NT2/D1 (cell line): Measurements from ENCODE around the gene SNX27.
"Not testable (repeated sequence)": the region's sequence is repeated elsewhere in the genome, so short reads cannot be mapped to it uniquely, and the experiment has no call there.

Experiments
- DNase-seq: peaks from one replicate; pipeline ENCODE4 v3.0.0-alpha.2; 2011; ENCODE audit warnings: low read depth, low spot score
- H3K27me3 ChIP-seq: 2 replicates; pipeline ENCODE4 v1.6.0; 2011; ENCODE audit warnings: mild to moderate bottlenecking; ENCODE audit not compliant: insufficient read length, insufficient read depth
- H3K36me3 ChIP-seq: 2 replicates; pipeline ENCODE4 v1.6.1; 2011; ENCODE audit warnings: mild to moderate bottlenecking, low read length, mixed read lengths; ENCODE audit not compliant: insufficient read depth, insufficient read length
- H3K4me1 ChIP-seq: 2 replicates; pipeline ENCODE4 v1.5.1; 2011; ENCODE audit not compliant: insufficient read depth, insufficient read length
- H3K4me3 ChIP-seq: 2 replicates; pipeline ENCODE4 v1.5.1; 2011; ENCODE audit warnings: low read depth; ENCODE audit not compliant: insufficient read length
- H3K9ac ChIP-seq: 2 replicates; pipeline ENCODE4 v1.6.0; 2011; ENCODE audit warnings: low read depth; ENCODE audit not compliant: insufficient read length
- H3K9me3 ChIP-seq: 2 replicates; pipeline ENCODE4 v1.5.1; 2011; ENCODE audit warnings: mild to moderate bottlenecking, low read length; ENCODE audit not compliant: insufficient read depth
- SUZ12 ChIP-seq: IDR thresholded peaks from 2 replicates; pipeline ENCODE4 v1.6.1; 2011; ENCODE audit not compliant: insufficient read length, insufficient read depth; ENCODE audit errors: extremely low read depth
- YY1 ChIP-seq: IDR thresholded peaks from 2 replicates; pipeline ENCODE4 v1.6.1; 2011; ENCODE audit not compliant: insufficient read length, insufficient read depth
- ZNF274 ChIP-seq: IDR thresholded peaks from 2 replicates; pipeline ENCODE4 v1.6.1; 2011; ENCODE audit warnings: mild to moderate bottlenecking, low read depth, low read length

The SNX27 gene

DNA sequence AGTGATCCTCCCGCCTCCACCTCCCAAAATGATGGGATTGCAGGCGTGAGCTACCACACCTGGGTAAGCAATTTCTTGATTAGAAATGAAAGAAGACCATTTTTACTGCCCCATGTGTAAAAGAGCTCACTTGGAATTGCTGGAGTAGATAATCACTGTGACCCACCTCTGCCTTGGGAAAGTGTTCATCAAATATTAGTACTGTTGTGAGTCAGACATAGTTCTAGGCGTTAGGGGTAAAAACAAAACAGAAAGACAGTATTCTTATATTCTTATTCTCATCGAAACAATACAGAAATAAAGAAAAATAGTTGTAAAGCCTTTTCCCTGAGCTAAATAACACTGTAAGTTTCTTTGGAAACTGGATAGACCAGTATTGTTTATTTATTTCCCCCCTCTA is 68.5 kb downstream of the SNX27 start:
- no peaks in the 10 kb centered on the region for H3K4me1 ChIP-seq
- H3K9ac ChIP-seq, result no peak overlapping the region
- H3K36me3 ChIP-seq, result peaks cover 26% of the 10 kb centered on the region
- no peaks in the 10 kb centered on the region for H3K9me3 ChIP-seq
- TF ChIP-seq YY1 (no peak), SUZ12 (no peak), ZNF274 (no peak)
- DNase-seq, result no peak
- H3K27me3 ChIP-seq, result no peaks in the 10 kb centered on the region
- no peak overlapping the region for H3K4me3 ChIP-seq

DNA sequence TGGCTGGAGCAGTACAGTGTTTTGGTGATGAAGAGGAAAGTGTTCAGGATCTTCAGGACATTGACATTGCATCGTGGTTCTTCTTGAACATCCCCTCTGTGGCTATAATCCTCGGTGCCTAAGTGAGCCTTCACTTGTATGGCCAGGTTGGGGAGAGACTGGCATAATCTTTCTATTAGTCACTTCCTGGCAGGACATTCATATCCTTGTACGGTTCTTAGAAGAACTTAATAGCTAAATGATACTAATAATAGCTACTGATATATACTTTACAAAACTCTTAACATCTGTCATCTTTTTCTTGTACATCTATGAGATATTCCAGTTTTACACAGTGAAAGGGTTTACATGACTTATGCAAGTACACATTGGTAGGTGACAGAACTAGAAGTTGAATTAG is 69.0 kb downstream of the SNX27 start:
- Histone ChIP-seq H3K9me3 (no peaks in the 10 kb centered on the region), H3K36me3 (peaks cover 30% of the 10 kb centered on the region), H3K4me1 (no peaks in the 10 kb centered on the region), H3K4me3 (no peak overlapping the region), H3K9ac (no peak overlapping the region), H3K27me3 (no peaks in the 10 kb centered on the region)
- no peak for DNase-seq
- TF ChIP-seq ZNF274, result no peak

DNA sequence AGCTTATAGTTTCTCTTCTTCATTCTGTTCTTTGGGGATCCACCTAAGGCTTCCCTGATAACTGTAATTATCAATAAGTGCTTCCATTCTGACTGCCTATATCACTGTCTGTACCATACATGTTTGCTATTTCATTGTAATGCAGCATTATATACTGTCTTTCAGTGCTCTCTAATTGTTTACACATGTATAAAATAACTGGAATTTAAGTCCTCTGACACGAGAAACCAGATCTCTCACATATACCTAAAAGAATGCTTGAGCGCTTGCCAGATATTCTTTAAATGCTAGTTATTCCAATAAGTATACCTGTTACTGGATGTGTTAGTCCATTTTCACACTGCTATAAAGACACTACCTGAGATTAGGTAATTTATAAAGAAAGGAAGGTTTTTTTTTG is 70.1 kb downstream of the SNX27 start:
- Histone ChIP-seq H3K4me3 (no peak overlapping the region), H3K36me3 (peaks cover 35% of the 10 kb centered on the region), H3K9me3 (no peaks in the 10 kb centered on the region), H3K4me1 (no peaks in the 10 kb centered on the region), H3K9ac (no peak overlapping the region), H3K27me3 (no peaks in the 10 kb centered on the region)
- TF ChIP-seq SUZ12, result no peak
- no peak for TF ChIP-seq YY1
- TF ChIP-seq ZNF274, result no peak
- DNase-seq, result no peak

DNA sequence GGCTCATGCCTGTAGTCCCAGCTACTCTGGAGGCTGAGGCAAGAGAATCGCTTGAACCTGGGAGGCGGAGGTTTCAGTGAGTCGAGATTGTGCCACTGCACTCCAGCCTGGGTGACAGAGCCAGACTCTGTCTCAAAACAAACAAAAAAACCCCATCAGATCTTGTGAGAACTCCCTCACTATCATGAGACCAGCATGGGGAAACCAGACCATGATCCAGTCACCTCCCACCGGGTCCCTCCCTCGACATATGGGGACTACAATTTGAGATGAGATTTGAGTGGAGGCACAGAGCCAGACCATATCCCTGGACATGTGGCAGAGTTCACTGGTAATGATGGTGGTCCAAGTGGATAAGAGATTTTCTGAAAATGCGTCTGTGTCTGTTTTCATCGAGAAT is 71.1 kb downstream of the SNX27 start:
- not testable (repeated sequence) for DNase-seq, H3K9ac ChIP-seq, H3K27me3 ChIP-seq, H3K9me3 ChIP-seq, H3K4me1 ChIP-seq, H3K4me3 ChIP-seq
- peaks cover 37% of the 10 kb centered on the region for H3K36me3 ChIP-seq

DNA sequence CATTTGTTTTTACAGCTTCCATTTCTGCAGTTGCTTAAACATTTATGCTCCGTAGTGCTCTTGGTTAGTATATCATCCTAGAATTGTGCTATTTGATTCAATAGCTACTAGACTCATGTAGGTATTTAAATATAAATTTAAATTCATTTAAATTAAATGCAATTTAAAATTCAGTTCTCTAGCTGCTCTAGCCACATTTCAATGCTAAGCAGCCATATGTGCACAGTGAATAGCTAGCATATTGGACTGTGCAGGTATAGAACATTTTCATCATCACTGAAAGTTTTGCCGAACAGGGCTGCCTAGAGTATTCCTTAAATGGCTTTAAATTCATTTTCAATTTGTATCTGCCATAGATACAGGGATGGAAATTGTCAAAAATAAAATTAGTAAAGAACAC is 72.3 kb downstream of the SNX27 start:
- Histone ChIP-seq H3K9me3 (no peaks in the 10 kb centered on the region), H3K4me3 (no peak overlapping the region), H3K4me1 (no peaks in the 10 kb centered on the region), H3K36me3 (peaks cover 33% of the 10 kb centered on the region), H3K27me3 (no peaks in the 10 kb centered on the region), H3K9ac (no peak overlapping the region)
- DNase-seq, result no peak
- TF ChIP-seq YY1 (no peak), SUZ12 (no peak), ZNF274 (no peak)

DNA sequence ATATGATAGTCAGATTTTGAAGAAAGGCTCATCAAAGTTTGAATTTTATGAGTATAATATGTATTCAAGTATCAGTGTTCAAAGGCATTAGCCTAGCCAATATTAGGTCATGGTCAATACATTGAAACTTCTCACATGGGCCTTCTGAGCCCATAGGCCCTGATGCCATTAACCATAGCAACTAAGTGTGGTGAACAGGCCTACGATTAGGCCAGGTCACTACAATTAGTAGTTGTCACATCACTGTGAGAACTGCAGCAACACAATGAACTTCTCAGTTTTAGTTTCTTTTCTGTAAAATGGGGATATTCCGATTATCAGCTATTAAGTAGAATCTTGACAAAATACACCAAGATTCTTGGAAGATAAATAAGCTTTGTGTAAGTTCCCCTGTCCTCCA is 74.7 kb downstream of the SNX27 start:
- TF ChIP-seq SUZ12 (no peak), ZNF274 (no peak), YY1 (no peak)
- no peak overlapping the region for H3K4me3 ChIP-seq
- DNase-seq, result no peak
- H3K27me3 ChIP-seq, result no peaks in the 10 kb centered on the region
- no peaks in the 10 kb centered on the region for H3K9me3 ChIP-seq
- H3K4me1 ChIP-seq, result no peaks in the 10 kb centered on the region
- peaks cover 29% of the 10 kb centered on the region for H3K36me3 ChIP-seq
- no peak overlapping the region for H3K9ac ChIP-seq

DNA sequence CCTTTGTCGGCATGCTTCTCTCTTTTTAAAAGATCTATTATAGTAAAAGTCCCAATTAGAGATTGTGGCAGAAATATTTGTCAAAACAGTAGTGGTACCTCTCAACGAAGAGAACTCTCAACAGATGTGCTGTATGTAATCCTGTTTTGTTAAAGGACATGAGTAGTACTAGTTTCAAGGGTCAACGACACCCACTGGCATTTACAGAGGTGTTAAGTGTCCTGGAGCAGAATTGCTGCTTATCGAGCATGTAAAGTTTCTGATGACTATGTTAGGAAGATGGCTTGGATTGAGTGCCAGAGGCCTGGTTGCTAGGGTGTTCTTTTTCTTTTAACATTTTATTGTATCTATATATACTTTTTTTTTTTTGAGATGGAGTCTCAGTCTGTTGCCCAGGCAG is 77.6 kb downstream of the SNX27 start:
- H3K36me3 ChIP-seq, result peaks cover 38% of the 10 kb centered on the region
- H3K27me3 ChIP-seq, result no peaks in the 10 kb centered on the region
- no peaks in the 10 kb centered on the region for H3K9me3 ChIP-seq
- no peak overlapping the region for H3K4me3 ChIP-seq
- DNase-seq, result no peak
- TF ChIP-seq SUZ12 (no peak), YY1 (no peak), ZNF274 (no peak)
- no peak overlapping the region for H3K9ac ChIP-seq
- H3K4me1 ChIP-seq, result no peaks in the 10 kb centered on the region

DNA sequence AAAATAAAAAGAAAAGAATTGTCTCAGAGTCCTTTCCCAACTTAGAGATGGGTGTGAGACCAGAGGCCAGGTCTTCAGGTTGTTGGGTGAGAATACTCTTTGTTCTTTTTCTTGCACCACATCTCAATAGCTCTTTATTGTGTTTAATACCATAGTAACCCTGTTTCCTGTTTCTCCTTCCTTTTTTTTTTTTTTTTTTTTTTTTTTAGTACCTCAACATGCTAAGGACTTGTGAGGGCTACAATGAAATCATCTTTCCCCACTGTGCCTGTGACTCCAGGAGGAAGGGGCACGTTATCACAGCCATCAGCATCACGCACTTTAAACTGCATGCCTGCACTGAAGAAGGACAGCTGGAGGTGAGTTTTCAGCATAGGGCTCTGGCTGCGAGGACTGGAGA is 80.4 kb downstream of the SNX27 start:
- no peaks in the 10 kb centered on the region for H3K27me3 ChIP-seq
- H3K36me3 ChIP-seq, result peaks cover 41% of the 10 kb centered on the region
- H3K4me3 ChIP-seq, result no peak overlapping the region
- H3K9me3 ChIP-seq, result no peaks in the 10 kb centered on the region
- no peaks in the 10 kb centered on the region for H3K4me1 ChIP-seq
- TF ChIP-seq ZNF274, result no peak
- TF ChIP-seq YY1, result no peak
- no peak for TF ChIP-seq SUZ12
- DNase-seq, result no peak
- H3K9ac ChIP-seq, result no peak overlapping the region
